T-cell (primary cell): ENCODE data around the gene C16orf74. TPM values are rescaled to one million over a fixed set of nuclear protein-coding genes. Genes with fewer than 3 reads are reported as not detected.
A peak's percentile ranks its signal among the peaks of the same experiment; 100 is the strongest.

ENCODE experiments used
- ATAC-seq, 4 experiments: fragments of 200-7000 bp in 3 of 4; fragments of 150-1000 bp in 1 of 4; cut with Tn5 transposase; replicated peaks in 1 of 4; 1 replicate in 3 of 4; 2 replicates in 1 of 4; pipeline ENCODE4 v1.10.0; 2021; ENCODE audit warnings: moderate library complexity in 3 of 4, mild to moderate bottlenecking in 2 of 4, moderate number of reproducible peaks in 1 of 4
- CTCF ChIA-PET, 2 donors: fragments of 300-600 bp; sonication (Branson Sonifier 250); formaldehyde crosslinking; loops; one replicate each; lab custom pipeline; 2022; ENCODE audit warnings: antibody characterized with exemption in 2 of 2; lab: Charles Lee
- POLR2A ChIA-PET, 2 donors: fragments of 300-600 bp; sonication (Branson Sonifier 250); formaldehyde crosslinking; loops; one replicate each; lab custom pipeline; 2022; ENCODE audit warnings: antibody characterized with exemption in 2 of 2; lab: Charles Lee
- DNase-seq, 35 experiments: peaks; one replicate each; pipeline versions ENCODE4 v3.0.0 to v3.0.0-alpha.2; 2013 to 2023
- H3K27ac ChIP-seq: one replicate; pipeline ENCODE4 v1.5.1; 2013; ENCODE audit warnings: low read length
- H3K27me3 ChIP-seq, 2 experiments: replicated peaks in 1 of 2; 1 replicate in 1 of 2; 2 replicates in 1 of 2; pipeline versions ENCODE4 v1.6.1 to v1.7.0; 2013; ENCODE audit warnings: low read length in 1 of 2, mixed read lengths in 1 of 2; ENCODE audit not compliant: control insufficient read depth in 2 of 2, insufficient read depth in 2 of 2; ENCODE audit errors: extremely low read depth in 1 of 2
- H3K36me3 ChIP-seq, 2 donors: 1 replicate in 1 of 2; 2 replicates in 1 of 2; pipeline versions ENCODE4 v1.6.1 to v1.7.0; 2013; ENCODE audit warnings: low read length in 1 of 2; ENCODE audit not compliant: control insufficient read depth in 2 of 2, insufficient read depth in 1 of 2; ENCODE audit errors: extremely low read depth in 1 of 2
- H3K4me1 ChIP-seq, 2 experiments: 1 replicate in 1 of 2; 2 replicates in 1 of 2; pipeline versions ENCODE4 v1.6.1 to v1.7.0; 2013; ENCODE audit warnings: low read length in 2 of 2, mixed read lengths in 1 of 2; ENCODE audit not compliant: insufficient read depth in 2 of 2, control insufficient read depth in 1 of 2; ENCODE audit errors: extremely low read depth in 1 of 2
- H3K4me3 ChIP-seq, 2 donors: 1 replicate in 1 of 2; 2 replicates in 1 of 2; pipeline versions ENCODE4 v1.5.1 to v1.7.0; 2013; ENCODE audit warnings: mild to moderate bottlenecking in 2 of 2, low read length in 1 of 2, moderate library complexity in 1 of 2; ENCODE audit not compliant: control insufficient read depth in 1 of 2; ENCODE audit errors: extremely low read depth in 1 of 2
- H3K9me3 ChIP-seq: 2 replicates; pipeline ENCODE4 v1.7.0; 2013
- H3K27ac Mint-ChIP-seq, 2 donors: one replicate each; pipeline ENCODE4 v1.8.0; 2020 to 2021; ENCODE audit warnings: mild to moderate bottlenecking in 2 of 2, mixed read lengths in 2 of 2
- H3K27me3 Mint-ChIP-seq, 2 donors: one replicate each; pipeline ENCODE4 v1.8.0; 2021 to 2022; ENCODE audit warnings: mixed read lengths in 2 of 2
- H3K36me3 Mint-ChIP-seq: one replicate; pipeline ENCODE4 v1.8.0; 2021; ENCODE audit warnings: mixed read lengths
- H3K4me1 Mint-ChIP-seq, 3 donors: one replicate each; pipeline ENCODE4 v1.8.0; 2020 to 2022; ENCODE audit warnings: mixed read lengths in 3 of 3, mild to moderate bottlenecking in 1 of 3
- H3K4me3 Mint-ChIP-seq, 3 donors: one replicate each; pipeline ENCODE4 v1.8.0; 2020 to 2022; ENCODE audit warnings: mild to moderate bottlenecking in 3 of 3, mixed read lengths in 3 of 3, moderate library complexity in 3 of 3
- H3K9me3 Mint-ChIP-seq, 3 donors: one replicate each; pipeline ENCODE4 v1.8.0; 2020 to 2022; ENCODE audit warnings: mixed read lengths in 3 of 3
- WGBS: methylation state at CpG from one replicate; pipeline ENCODE4 v1.1.5; 2013; ENCODE audit warnings: missing lambda C conversion rate; ENCODE audit not compliant: insufficient coverage; 5-methylcytosine and 5-hydroxymethylcytosine counted together
- total RNA-seq, 35 experiments: library from RNA in 6 of 35; stranded (reverse) in 6 of 35; fragments of 120-200 nt in 1 of 35; gene quantifications; one replicate each; pipeline versions ENCODE4 v1.2.1 to v1.2.4 and lab custom pipeline; 2013 to 2026

C16orf74 gene
- total RNA-seq, 5 donors from 2014 or later (not counting 1 experiment from before 2014, with no cell fraction given), result 3.1 to 21.7 (median 15.6) TPM

GRCh38 chr16:85719605-85720301, 31.1 kb downstream of the C16orf74 start:
- Histone ChIP-seq H3K27me3 (peaks cover 0 to 48% of the 10 kb centered on the region in 2 experiments), H3K4me1 (peaks cover 0 to 11% of the 10 kb centered on the region in 2 experiments), H3K9me3 (no peaks in the 10 kb centered on the region), H3K4me3 (no peak overlapping the region), H3K36me3 (no peaks in the 10 kb centered on the region), H3K27ac (no peak overlapping the region)
- Mint-ChIP-seq H3K9me3 (no peaks in the 10 kb centered on the region), H3K4me3 (no peak overlapping the region), H3K27me3 (peaks cover 0 to 2% of the 10 kb centered on the region in 2 donors), H3K27ac (no peak overlapping the region), H3K4me1 (peaks cover 5 to 18% (median 16%) of the 10 kb centered on the region in 3 donors), H3K36me3 (peaks cover 5% of the 10 kb centered on the region)
- ChIA-PET CTCF (interaction anchor here (0.6 to 0.7 kb wide), 3 partner anchors 62 to 305 kb away, joined by 3 to 4 read pairs (median 3); no protein-coding TSS in a partner anchor), POLR2A (interaction anchor here in 1 of 2 donors (0.7 kb wide), 1 partner anchor 48 kb away, joined by 8 read pairs; no protein-coding TSS in a partner anchor)
- ATAC-seq (no peak), DNase-seq (no peak)
- 83% methylated on average over 6 of the region's 11 CpGs for WGBS

- 56% methylated on average over 6 of the region's 11 CpGs for WGBS
- Mint-ChIP-seq H3K27ac (no peak overlapping the region), H3K4me1 (peaks cover 5 to 18% (median 16%) of the 10 kb centered on the region in 3 donors), H3K36me3 (no peaks in the 10 kb centered on the region), H3K9me3 (no peaks in the 10 kb centered on the region), H3K27me3 (peaks cover 0 to 2% of the 10 kb centered on the region in 2 donors), H3K4me3 (no peak overlapping the region)
- Histone ChIP-seq H3K9me3 (no peaks in the 10 kb centered on the region), H3K4me3 (no peak overlapping the region), H3K4me1 (peaks cover 0 to 11% of the 10 kb centered on the region in 2 experiments), H3K27ac (no peak overlapping the region), H3K36me3 (no peaks in the 10 kb centered on the region), H3K27me3 (peaks cover 0 to 48% of the 10 kb centered on the region in 2 experiments)
- ATAC-seq (no peak), DNase-seq (peak in 1 of 35 experiments; percentile 23)
- ChIA-PET POLR2A (no interaction called here), CTCF (interaction anchor here in 1 of 2 donors (0.6 kb wide), 1 partner anchor 12 kb away, joined by 3 read pairs; no protein-coding TSS in a partner anchor)
Measured at GRCh38 chr16:85718682-85719081, 32.2 kb downstream of the C16orf74 start.

GRCh38 chr16:85718153-85718477, 32.8 kb downstream of the C16orf74 start:
- CTCF ChIA-PET, result interaction anchor here in 1 of 2 donors (0.6 kb wide), 1 partner anchor 13 kb away, joined by 3 read pairs; no protein-coding TSS in a partner anchor
- no peak for DNase-seq

GRCh38 chr16:85717393-85718152, 33.3 kb downstream of the C16orf74 start:
- peak in 2 of 4 experiments; percentile 32 for ATAC-seq
- no peaks in the 10 kb centered on the region for H3K36me3 ChIP-seq
- WGBS, result 41% methylated on average over 16 of the region's 21 CpGs
- peaks cover 0 to 48% of the 10 kb centered on the region in 2 experiments for H3K27me3 ChIP-seq
- Mint-ChIP-seq H3K36me3 (peaks cover 3% of the 10 kb centered on the region), H3K4me3 (no peak overlapping the region), H3K27me3 (peaks cover 0 to 2% of the 10 kb centered on the region in 2 donors), H3K9me3 (no peaks in the 10 kb centered on the region), H3K27ac (no peak overlapping the region), H3K4me1 (peaks cover 5 to 18% (median 16%) of the 10 kb centered on the region in 3 donors)
- H3K4me1 ChIP-seq, result peaks cover 0 to 11% of the 10 kb centered on the region in 2 experiments
- peak in 31 of 35 experiments; percentile 8 to 77 (median 38) for DNase-seq
- no peak overlapping the region for H3K4me3 ChIP-seq
- CTCF ChIA-PET, result interaction anchor here (0.8 kb wide), 2 partner anchors 57 to 75 kb away, joined by 3 read pairs; no protein-coding TSS in a partner anchor
- POLR2A ChIA-PET, result no interaction called here
- no peak overlapping the region for H3K27ac ChIP-seq
- no peaks in the 10 kb centered on the region for H3K9me3 ChIP-seq

More at GRCh38 chr16:85718153-85718477, 32.8 kb downstream of the C16orf74 start:
- Histone ChIP-seq H3K9me3 (no peaks in the 10 kb centered on the region), H3K27me3 (peaks cover 0 to 48% of the 10 kb centered on the region in 2 experiments), H3K36me3 (no peaks in the 10 kb centered on the region), H3K4me3 (no peak overlapping the region), H3K4me1 (peaks cover 0 to 11% of the 10 kb centered on the region in 2 experiments), H3K27ac (no peak overlapping the region)
- no peak overlapping the region for H3K4me3 Mint-ChIP-seq
- POLR2A ChIA-PET, result no interaction called here
- no peak for ATAC-seq
- H3K27ac Mint-ChIP-seq, result no peak overlapping the region
- H3K4me1 Mint-ChIP-seq, result peaks cover 5 to 18% (median 16%) of the 10 kb centered on the region in 3 donors
- H3K9me3 Mint-ChIP-seq, result no peaks in the 10 kb centered on the region
- WGBS, result 78% methylated on average over 2 of the region's 6 CpGs
- H3K36me3 Mint-ChIP-seq, result no peaks in the 10 kb centered on the region
- H3K27me3 Mint-ChIP-seq, result peaks cover 0 to 2% of the 10 kb centered on the region in 2 donors

- Histone ChIP-seq H3K36me3 (no peaks in the 10 kb centered on the region), H3K4me1 (peaks cover 0 to 11% of the 10 kb centered on the region in 2 experiments), H3K9me3 (no peaks in the 10 kb centered on the region), H3K4me3 (no peak overlapping the region), H3K27ac (no peak overlapping the region), H3K27me3 (peaks cover 0 to 48% of the 10 kb centered on the region in 2 experiments)
- POLR2A ChIA-PET, result no interaction called here
- CTCF ChIA-PET, result no interaction called here
- ATAC-seq, result no peak
- H3K27ac Mint-ChIP-seq, result no peak overlapping the region
- H3K9me3 Mint-ChIP-seq, result peaks cover 3% of the 10 kb centered on the region in 3 donors
- 62% methylated on average over 2 of the region's 3 CpGs for WGBS
- peaks cover 8% of the 10 kb centered on the region for H3K36me3 Mint-ChIP-seq
- H3K4me3 Mint-ChIP-seq, result peak overlapping the region in 1 of 3 donors; percentile 32
- H3K27me3 Mint-ChIP-seq, result peaks cover 0 to 2% of the 10 kb centered on the region in 2 donors
- peaks cover 5 to 18% (median 16%) of the 10 kb centered on the region in 3 donors for H3K4me1 Mint-ChIP-seq
- DNase-seq, result no peak
Measured at GRCh38 chr16:85716680-85717038, 34.2 kb downstream of the C16orf74 start.
